Activated naive CD4-positive, alpha-beta T cell treated with anti-CD3 and anti-CD28 coated beads, Interleukin-2, amount 50 U/mL, for 24 hours (primary cell): ENCODE results near the gene EMC8.
A peak's percentile ranks its signal among the peaks of the same experiment; 100 is the strongest.

ENCODE experiments used
- H3K27ac Mint-ChIP-seq: one replicate; pipeline ENCODE4 v1.8.0; 2021; ENCODE audit warnings: mild to moderate bottlenecking, mixed read lengths
- H3K27me3 Mint-ChIP-seq: one replicate; pipeline ENCODE4 v1.8.0; 2021; ENCODE audit warnings: mixed read lengths
- H3K36me3 Mint-ChIP-seq: one replicate; pipeline ENCODE4 v1.8.0; 2021; ENCODE audit warnings: mixed read lengths
- H3K4me1 Mint-ChIP-seq: one replicate; pipeline ENCODE4 v1.8.0; 2021; ENCODE audit warnings: mixed read lengths
- H3K4me3 Mint-ChIP-seq: one replicate; pipeline ENCODE4 v1.8.0; 2021; ENCODE audit warnings: mild to moderate bottlenecking, mixed read lengths
- H3K9me3 Mint-ChIP-seq: one replicate; pipeline ENCODE4 v1.8.0; 2021; ENCODE audit warnings: mixed read lengths

Gene EMC8

DNA sequence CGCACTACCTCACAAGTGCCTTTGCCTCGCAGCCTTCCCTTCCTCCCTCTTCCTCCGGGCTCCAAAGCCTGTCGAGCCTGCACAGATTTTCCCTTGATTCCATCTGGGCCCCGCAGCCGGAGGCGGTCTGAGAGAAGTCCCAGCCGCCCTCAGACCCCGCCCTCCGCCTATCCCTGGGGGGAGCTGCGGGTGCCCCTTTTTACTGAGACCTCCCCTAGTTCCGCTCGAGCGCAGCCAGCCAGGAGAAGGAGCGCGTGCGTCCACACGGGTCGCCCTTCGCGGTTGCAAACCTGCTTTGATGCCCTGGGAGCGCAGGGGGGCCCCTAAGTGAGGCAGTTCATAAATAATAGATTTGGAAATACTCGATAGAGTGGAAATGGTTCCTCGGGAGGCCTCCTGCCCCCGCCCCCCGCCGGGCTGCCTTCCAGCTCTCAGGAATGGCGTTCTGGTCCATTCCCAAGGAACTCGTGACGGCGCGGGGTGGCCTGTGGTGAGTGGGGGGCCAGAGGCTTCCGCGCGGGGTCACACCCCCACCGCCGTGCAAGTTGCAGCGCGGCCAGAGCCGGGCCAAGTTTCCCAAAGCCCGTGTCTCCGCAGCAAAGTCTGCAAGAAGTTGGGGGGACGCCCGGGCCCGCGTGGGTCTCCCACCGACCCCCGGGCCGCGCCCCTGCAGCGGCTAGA lies 49.1 kb downstream of the EMC8 start:
- Mint-ChIP-seq H3K4me1 (peaks cover 10% of the 10 kb centered on the region), H3K4me3 (peak overlapping the region; percentile 82), H3K9me3 (no peaks in the 10 kb centered on the region), H3K36me3 (no peaks in the 10 kb centered on the region), H3K27ac (no peak overlapping the region), H3K27me3 (peaks cover 16% of the 10 kb centered on the region)

DNA sequence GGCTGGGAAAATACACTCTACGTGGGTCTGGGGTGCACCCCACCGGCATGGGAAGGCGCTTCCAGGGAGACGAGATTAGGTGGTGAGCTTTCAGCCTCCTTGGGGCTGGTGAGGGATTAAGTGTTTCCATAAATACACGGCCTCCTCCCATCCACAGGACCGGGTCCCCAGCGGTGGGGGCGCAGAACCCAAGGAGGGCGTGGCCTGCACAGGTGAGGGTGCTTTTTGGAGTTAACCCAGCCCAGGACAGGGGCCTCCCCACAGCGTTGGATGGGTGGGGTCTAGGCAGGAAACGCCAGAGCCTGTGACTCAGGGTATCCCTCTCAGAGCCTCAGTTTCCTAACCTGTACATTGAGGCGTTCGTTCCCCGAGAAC lies 49.6 kb downstream of the EMC8 start:
- Mint-ChIP-seq H3K4me3 (peak overlapping the region; percentile 82), H3K27me3 (peaks cover 16% of the 10 kb centered on the region), H3K4me1 (peaks cover 10% of the 10 kb centered on the region), H3K27ac (no peak overlapping the region), H3K9me3 (no peaks in the 10 kb centered on the region), H3K36me3 (no peaks in the 10 kb centered on the region)

DNA sequence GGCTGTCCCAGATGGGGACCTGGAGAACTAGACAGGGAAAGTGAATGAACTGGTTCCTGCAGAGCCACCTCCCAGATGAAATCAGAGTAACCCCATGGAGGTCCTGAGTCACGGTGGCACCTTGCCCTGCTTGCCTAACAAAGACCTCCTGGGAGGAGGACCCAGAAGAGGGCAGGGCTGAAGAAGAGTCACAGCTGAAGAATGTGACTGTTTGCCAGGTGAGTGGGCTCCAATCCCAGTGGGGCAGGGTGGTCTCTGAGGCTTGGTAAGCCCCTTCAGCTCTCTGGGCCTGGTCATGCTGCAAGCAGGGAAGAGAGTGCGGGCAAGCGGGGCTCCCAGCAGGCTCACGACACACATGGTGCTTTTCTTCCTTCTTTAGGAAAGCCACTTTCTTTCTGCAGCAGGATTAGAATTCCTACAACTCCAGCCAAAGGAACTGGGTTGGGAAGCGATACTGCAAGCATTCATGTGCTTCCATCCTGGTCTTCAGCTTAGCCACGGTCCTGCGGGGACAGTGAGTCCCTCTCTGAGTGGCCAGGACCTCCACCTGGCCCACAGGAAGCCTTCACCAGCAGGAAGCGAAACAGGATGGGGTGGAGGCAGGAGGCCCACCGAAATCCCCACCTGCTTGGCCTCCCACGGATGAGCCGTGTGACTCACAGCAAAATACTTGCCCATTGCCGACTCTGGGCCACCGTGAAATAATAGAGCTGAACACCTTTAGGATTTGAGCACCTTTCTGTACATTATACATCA lies 52.7 kb downstream of the EMC8 start:
- Mint-ChIP-seq H3K4me1 (peaks cover 10% of the 10 kb centered on the region), H3K9me3 (no peaks in the 10 kb centered on the region), H3K27ac (no peak overlapping the region), H3K27me3 (peaks cover 9% of the 10 kb centered on the region), H3K36me3 (no peaks in the 10 kb centered on the region), H3K4me3 (no peak overlapping the region)

GRCh38 chr16:85738923-85739715 lies 60.2 kb downstream of the EMC8 start:
- Mint-ChIP-seq H3K36me3 (no peaks in the 10 kb centered on the region), H3K27ac (no peak overlapping the region), H3K27me3 (no peaks in the 10 kb centered on the region), H3K9me3 (no peaks in the 10 kb centered on the region), H3K4me1 (peaks cover 18% of the 10 kb centered on the region), H3K4me3 (no peak overlapping the region)

DNA sequence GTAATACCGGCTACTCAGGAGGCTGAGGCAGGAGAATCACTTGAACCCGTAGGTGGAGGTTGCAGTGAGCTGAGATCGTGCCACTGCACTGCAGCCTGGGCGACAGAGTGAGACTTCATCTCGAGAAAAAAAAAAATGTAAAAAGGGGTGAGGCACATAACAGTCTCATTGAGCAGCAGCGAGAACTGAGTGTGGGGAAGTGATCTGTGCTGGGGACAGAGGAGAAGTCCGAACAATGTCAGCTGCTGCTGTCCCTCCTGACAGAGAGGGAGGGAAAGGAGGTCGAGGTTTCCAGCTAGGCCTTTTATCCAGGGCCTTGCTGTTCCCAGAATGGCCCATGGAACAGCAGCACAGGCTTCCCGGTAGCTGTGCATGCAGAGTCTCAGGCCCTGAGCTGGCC lies 62.4 kb downstream of the EMC8 start:
- H3K4me1 Mint-ChIP-seq = peaks cover 26% of the 10 kb centered on the region
- H3K27ac Mint-ChIP-seq = peak overlapping the region; percentile 17
- H3K9me3 Mint-ChIP-seq = no peaks in the 10 kb centered on the region
- no peaks in the 10 kb centered on the region for H3K27me3 Mint-ChIP-seq
- H3K4me3 Mint-ChIP-seq = no peak overlapping the region
- no peaks in the 10 kb centered on the region for H3K36me3 Mint-ChIP-seq

- Mint-ChIP-seq H3K4me3 (peak overlapping the region; percentile 74), H3K27ac (peak overlapping the region; percentile 59), H3K27me3 (no peaks in the 10 kb centered on the region), H3K4me1 (peaks cover 29% of the 10 kb centered on the region), H3K36me3 (no peaks in the 10 kb centered on the region), H3K9me3 (no peaks in the 10 kb centered on the region)
Observed at GRCh38 chr16:85735946-85736345, 63.4 kb downstream of the EMC8 start.

DNA sequence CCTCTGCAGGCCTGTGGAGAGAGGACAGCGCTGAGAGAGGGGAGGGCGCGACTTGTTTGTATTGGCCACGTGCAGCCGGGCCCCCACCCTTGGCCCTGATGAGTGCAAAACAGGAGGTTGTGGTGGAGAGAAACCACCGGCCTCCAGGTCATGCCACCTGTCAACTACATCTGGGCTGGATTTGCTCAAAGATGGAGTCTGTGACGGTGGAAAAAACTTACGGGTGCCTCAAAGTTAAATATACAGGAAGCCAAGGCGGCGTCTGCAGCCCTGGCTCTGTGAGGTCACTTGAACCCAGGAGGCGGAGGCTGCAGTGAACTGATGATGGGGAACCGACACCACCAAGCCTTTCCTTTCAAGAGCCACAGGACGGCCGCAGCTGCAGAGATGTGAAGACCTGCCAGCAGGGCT lies 64.1 kb downstream of the EMC8 start:
- no peaks in the 10 kb centered on the region for H3K36me3 Mint-ChIP-seq
- no peak overlapping the region for H3K27ac Mint-ChIP-seq
- peaks cover 30% of the 10 kb centered on the region for H3K4me1 Mint-ChIP-seq
- H3K4me3 Mint-ChIP-seq = peak overlapping the region; percentile 74
- H3K9me3 Mint-ChIP-seq = no peaks in the 10 kb centered on the region
- no peaks in the 10 kb centered on the region for H3K27me3 Mint-ChIP-seq

DNA sequence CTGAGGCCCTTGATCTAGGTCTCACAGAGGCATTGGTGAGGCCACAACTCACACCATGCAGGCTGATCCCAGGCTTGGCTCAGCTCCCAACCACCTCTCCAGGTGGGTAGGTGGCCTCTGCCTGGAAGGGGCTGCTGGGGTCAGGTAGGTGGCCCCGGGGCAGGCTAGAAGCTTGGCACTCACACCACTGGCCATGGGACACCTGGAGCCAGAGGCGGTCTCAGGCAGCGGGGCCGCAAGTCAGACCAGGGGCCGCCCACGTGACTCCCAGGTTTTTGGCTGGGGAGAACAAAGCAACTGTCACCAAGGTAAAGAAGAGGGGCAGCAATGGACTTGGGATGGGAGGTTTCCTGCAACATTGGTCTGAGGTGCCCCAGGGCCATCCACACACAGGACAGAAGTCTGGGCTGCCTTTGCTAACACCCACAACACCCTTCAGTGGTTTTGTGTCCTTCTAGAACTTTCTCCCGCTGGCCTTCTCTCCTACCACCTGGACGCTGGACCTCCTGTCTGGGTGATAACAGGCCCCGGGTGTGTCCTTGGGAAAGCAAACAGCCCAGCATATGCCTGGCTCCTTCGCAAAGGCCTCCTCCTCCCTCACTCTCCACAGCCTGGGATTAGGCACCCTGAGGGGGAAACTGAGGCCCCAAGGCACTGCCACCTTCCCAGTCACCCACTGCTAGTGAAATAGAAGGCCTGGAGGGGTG lies 64.9 kb downstream of the EMC8 start:
- Mint-ChIP-seq H3K9me3 (no peaks in the 10 kb centered on the region), H3K4me1 (peaks cover 33% of the 10 kb centered on the region), H3K36me3 (no peaks in the 10 kb centered on the region), H3K27ac (no peak overlapping the region), H3K27me3 (no peaks in the 10 kb centered on the region), H3K4me3 (peak overlapping the region; percentile 74)

DNA sequence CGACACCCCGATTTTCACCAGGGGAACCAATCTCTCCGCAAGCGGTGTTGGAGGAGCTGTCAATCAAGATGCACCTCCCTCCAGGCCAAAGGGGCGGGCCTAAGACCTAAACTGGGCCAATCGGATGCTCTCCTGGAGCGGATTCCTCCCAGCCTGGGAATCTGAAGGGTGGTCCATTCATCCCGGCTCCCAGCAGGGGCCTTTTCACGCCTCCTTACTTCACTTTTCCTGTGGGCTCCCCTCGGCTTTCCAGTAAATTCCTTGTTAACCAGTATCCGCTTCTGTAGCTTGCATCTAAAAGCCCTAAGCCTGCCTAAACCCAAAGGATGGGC lies 65.5 kb downstream of the EMC8 start:
- H3K27ac Mint-ChIP-seq = no peak overlapping the region
- H3K9me3 Mint-ChIP-seq = no peaks in the 10 kb centered on the region
- H3K4me3 Mint-ChIP-seq = no peak overlapping the region
- no peaks in the 10 kb centered on the region for H3K36me3 Mint-ChIP-seq
- no peaks in the 10 kb centered on the region for H3K27me3 Mint-ChIP-seq
- peaks cover 34% of the 10 kb centered on the region for H3K4me1 Mint-ChIP-seq

GRCh38 chr16:85733155-85733838 lies 66.0 kb downstream of the EMC8 start:
- no peaks in the 10 kb centered on the region for H3K9me3 Mint-ChIP-seq
- no peak overlapping the region for H3K27ac Mint-ChIP-seq
- H3K36me3 Mint-ChIP-seq = no peaks in the 10 kb centered on the region
- H3K27me3 Mint-ChIP-seq = no peaks in the 10 kb centered on the region
- no peak overlapping the region for H3K4me3 Mint-ChIP-seq
- peaks cover 34% of the 10 kb centered on the region for H3K4me1 Mint-ChIP-seq

DNA sequence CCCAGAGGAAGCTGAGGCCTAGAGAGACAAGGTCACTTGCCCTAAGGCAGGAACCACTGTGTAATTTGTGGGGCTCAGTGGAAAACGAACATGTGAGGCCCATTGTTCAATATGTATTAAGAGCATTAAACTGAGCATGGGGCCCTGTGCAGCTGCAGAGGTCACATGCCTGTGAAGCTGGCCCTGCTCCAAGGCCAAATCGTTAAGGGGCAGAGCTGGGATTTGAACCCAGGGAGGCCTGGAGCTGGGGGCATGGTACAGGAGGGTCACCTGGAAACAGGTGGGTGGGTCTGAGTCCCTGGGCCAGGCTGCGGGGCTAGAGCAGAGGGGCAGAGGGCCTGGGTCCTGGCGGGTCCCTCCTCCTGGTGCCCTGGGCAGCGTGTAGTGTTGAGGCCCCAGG lies 68.2 kb downstream of the EMC8 start:
- Mint-ChIP-seq H3K27ac (no peak overlapping the region), H3K27me3 (no peaks in the 10 kb centered on the region), H3K4me1 (peaks cover 32% of the 10 kb centered on the region), H3K4me3 (no peak overlapping the region), H3K36me3 (peaks cover under 1% of the 10 kb centered on the region), H3K9me3 (no peaks in the 10 kb centered on the region)

GRCh38 chr16:85730186-85730465 lies 69.2 kb downstream of the EMC8 start:
- peaks cover 22% of the 10 kb centered on the region for H3K4me1 Mint-ChIP-seq
- no peak overlapping the region for H3K27ac Mint-ChIP-seq
- H3K4me3 Mint-ChIP-seq = no peak overlapping the region
- peaks cover 3% of the 10 kb centered on the region for H3K36me3 Mint-ChIP-seq
- no peaks in the 10 kb centered on the region for H3K9me3 Mint-ChIP-seq
- H3K27me3 Mint-ChIP-seq = no peaks in the 10 kb centered on the region

DNA sequence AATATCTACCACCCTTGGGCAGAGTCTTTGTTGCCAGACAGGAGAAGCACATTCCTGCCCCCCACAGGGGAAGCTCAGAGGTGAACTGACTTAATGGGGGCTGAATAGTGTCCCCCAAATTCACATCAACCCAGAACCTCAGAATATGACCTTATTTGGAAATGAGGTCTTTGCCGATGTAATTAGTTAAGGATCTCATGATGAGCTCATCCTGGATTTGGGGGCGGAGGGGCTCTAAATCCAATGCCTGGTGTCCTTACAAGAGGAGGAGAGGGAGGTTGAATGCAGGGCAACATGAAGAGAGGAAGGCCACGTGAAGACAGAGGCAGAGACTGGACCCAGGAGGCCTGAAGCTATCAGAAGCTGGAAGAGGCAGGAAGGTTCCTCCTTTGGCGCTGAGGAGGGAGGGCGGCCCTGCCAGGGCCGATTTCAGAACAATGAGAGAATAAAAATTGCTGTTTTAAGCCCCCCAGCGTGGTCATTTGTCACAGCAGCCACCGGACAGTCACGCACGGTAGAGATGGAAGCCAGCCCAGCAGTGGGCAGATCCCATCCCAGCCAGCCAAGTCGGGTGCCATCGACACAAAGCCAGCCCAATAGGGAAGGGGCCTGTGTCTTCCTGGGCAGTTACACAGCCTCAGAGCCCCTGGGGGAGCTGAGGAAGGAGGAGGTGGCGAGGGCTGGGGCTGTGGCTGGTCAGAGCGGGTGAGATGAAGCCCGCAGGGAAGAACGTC lies 69.7 kb downstream of the EMC8 start:
- Mint-ChIP-seq H3K36me3 (peaks cover 3% of the 10 kb centered on the region), H3K4me1 (peaks cover 17% of the 10 kb centered on the region), H3K27ac (no peak overlapping the region), H3K4me3 (no peak overlapping the region), H3K9me3 (no peaks in the 10 kb centered on the region), H3K27me3 (no peaks in the 10 kb centered on the region)

GRCh38 chr16:85728879-85729278 lies 70.5 kb downstream of the EMC8 start:
- Mint-ChIP-seq H3K9me3 (no peaks in the 10 kb centered on the region), H3K4me3 (no peak overlapping the region), H3K36me3 (peaks cover 3% of the 10 kb centered on the region), H3K4me1 (peaks cover 16% of the 10 kb centered on the region), H3K27me3 (no peaks in the 10 kb centered on the region), H3K27ac (no peak overlapping the region)
